ENCODE results near the gene FYN. TPM values are rescaled to one million over a fixed set of nuclear protein-coding genes. Genes with fewer than 3 reads are reported as not detected.

Gene FYN
- total RNA-seq, 2 donors from 2014 or later = 78.9 to 98.7 TPM

GRCh38 chr6:111632468-111633247, 240.6 kb downstream of the FYN start:
- no peak for TF ChIP-seq CTCF (IDR thresholded peaks at IDR 0.05)
- Histone ChIP-seq H3K27me3 (no peaks in the 10 kb centered on the region), H3K4me3 (no peak overlapping the region), H3K36me3 (no peaks in the 10 kb centered on the region), H3K4me1 (peaks cover 0 to 14% of the 10 kb centered on the region in 2 donors), H3K27ac (no peak overlapping the region), H3K9me3 (no peaks in the 10 kb centered on the region)
- no peak for DNase-seq (ENCODE audit: low spot score)

- no peaks in the 10 kb centered on the region for H3K36me3 ChIP-seq
- no peak overlapping the region for H3K27ac ChIP-seq
- H3K4me3 ChIP-seq = no peak overlapping the region
- no peaks in the 10 kb centered on the region for H3K27me3 ChIP-seq
- H3K4me1 ChIP-seq = peaks cover 0 to 20% of the 10 kb centered on the region in 2 donors
- TF ChIP-seq CTCF (IDR thresholded peaks at IDR 0.05) = no peak
- DNase-seq (ENCODE audit: low spot score) = no peak
- no peaks in the 10 kb centered on the region for H3K9me3 ChIP-seq
Observed at GRCh38 chr6:111631903-111632460, 241.3 kb downstream of the FYN start.

- no peak for TF ChIP-seq CTCF (IDR thresholded peaks at IDR 0.05)
- Histone ChIP-seq H3K4me3 (no peak overlapping the region), H3K27ac (no peak overlapping the region), H3K9me3 (no peaks in the 10 kb centered on the region), H3K27me3 (no peaks in the 10 kb centered on the region), H3K36me3 (no peaks in the 10 kb centered on the region), H3K4me1 (peaks cover 0 to 24% of the 10 kb centered on the region in 2 donors)
- no peak for DNase-seq (ENCODE audit: low spot score)
Observed at GRCh38 chr6:111631018-111631417, 242.2 kb downstream of the FYN start.

GRCh38 chr6:111628142-111628850, 245.0 kb downstream of the FYN start:
- peak overlapping the region; percentile 56 to 77 for H3K27ac ChIP-seq
- H3K4me3 ChIP-seq = no peak overlapping the region
- no peak for TF ChIP-seq CTCF (IDR thresholded peaks at IDR 0.05)
- no peaks in the 10 kb centered on the region for H3K36me3 ChIP-seq
- no peaks in the 10 kb centered on the region for H3K9me3 ChIP-seq
- H3K27me3 ChIP-seq = no peaks in the 10 kb centered on the region
- DNase-seq (ENCODE audit: low spot score) = no peak
- peaks cover 0 to 33% of the 10 kb centered on the region in 2 donors for H3K4me1 ChIP-seq

- no peak for TF ChIP-seq CTCF (IDR thresholded peaks at IDR 0.05)
- Histone ChIP-seq H3K27me3 (no peaks in the 10 kb centered on the region), H3K9me3 (no peaks in the 10 kb centered on the region), H3K36me3 (no peaks in the 10 kb centered on the region), H3K27ac (peak overlapping the region; percentile 69 to 80), H3K4me1 (peaks cover 0 to 33% of the 10 kb centered on the region in 2 donors), H3K4me3 (peak overlapping the region; percentile 2 to 37)
- DNase-seq (ENCODE audit: low spot score) = no peak
Observed at GRCh38 chr6:111626441-111626840, 246.8 kb downstream of the FYN start.
